NCI-H1092 treated with DMSO at 0.1 percent for 48 hours (cell line): ENCODE results near the gene STK25.

Experiments used
- DNase-seq: peaks from one replicate; lab custom pipeline; 2025; lab: John Stamatoyannopoulos, UW

The STK25 gene

DNA sequence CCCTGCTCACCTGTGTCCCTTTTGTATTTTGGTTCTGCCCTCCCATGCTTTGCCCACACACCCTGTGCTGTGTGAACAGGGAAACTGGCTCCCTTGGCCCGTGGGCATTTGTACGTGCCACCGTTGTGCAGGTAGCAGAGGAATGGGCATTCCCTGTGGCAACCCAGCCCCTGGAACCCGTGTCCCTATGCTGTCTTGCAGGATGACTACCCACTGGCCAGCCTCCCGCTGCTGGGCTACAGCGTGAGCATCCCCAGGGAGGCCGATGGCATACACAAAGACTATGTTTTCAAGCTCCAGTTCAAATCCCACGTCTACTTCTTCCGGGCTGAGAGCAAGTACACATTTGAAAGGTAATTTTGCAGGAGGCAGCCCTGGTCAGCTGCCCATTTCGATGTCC is 15.3 kb downstream of the STK25 start:
- DNase-seq = no peak

DNA sequence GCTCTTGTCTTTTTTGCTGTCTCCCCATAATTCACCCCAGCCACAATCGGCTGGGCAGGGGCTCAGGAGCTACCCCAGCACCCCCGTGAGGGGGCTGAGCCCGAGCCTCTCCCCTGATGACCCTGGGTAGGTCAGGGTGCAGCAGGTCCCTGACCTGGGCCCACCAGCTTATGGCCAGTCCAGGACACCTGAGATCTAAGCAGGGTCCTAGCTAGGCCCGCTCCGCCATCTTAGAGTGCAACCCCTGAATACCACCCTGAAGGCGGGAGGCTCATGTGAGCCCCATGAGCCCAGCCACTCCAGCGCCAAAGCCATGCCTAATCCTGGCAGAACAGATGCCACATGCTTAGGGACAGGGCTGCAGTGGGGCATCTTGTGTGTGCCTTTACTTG is 16.2 kb downstream of the STK25 start:
- DNase-seq = no peak

DNA sequence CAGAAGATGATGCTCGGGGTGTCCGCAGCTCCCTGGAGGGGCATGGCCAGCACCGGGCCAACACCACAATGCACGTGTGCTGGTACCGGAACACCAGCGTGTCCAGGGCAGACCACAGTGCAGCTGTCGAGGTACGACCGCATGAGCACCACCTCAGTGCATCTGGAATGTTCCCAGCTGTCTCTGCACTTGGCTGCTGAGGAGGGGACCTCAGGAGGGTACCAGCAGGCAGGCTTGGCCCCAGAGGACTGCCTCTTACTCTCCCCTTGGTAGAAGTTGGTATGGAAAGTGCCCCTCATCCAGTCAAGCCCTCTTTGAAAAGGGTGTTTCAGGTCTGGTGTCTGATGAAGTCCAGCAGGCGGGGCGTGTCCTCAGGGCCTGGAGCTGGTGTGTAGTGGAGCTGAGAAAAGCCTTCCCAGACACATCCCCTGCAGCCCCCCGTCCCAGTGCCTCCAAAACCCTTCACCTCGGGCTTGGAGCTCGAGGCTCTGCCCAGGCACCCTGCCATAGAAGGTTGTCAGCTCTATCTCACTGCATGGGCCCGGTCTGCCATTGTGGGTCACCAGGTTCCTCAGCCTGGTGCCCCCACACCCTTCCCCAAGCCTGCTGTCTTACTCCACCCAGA is 16.7 kb downstream of the STK25 start:
- no peak for DNase-seq

DNA sequence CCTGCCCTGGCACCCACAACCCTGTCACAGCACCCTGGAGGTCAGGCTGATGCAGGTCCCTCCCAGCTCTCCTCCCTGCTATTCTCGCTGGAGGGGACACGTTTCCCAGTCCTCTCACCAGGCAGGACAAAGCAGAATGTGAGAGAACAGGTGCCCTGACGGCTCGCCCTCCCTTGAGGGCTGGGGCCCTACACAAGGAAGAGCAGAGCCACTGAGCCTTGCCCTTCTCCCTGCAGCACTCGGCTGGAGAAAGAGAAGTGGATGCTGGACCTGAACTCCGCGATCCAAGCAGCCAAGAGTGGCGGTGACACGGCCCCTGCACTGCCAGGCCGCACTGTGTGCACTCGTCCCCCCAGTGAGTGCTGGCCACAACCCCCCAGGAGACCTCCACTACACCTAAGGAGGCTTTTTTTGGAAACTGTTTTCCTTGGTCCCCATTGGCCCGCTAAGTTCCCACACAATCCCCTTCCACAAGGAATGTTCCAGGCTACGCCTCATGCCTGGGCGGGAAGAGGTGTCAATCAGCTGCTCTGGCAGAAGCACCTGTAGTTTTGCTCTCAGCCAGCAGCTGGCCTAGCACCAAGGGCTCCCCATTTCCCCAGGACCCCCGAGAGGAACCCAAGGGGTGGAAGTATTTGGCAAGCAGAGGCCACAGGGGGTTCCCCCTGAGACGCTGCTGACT is 17.4 kb downstream of the STK25 start:
- DNase-seq = no peak

DNA sequence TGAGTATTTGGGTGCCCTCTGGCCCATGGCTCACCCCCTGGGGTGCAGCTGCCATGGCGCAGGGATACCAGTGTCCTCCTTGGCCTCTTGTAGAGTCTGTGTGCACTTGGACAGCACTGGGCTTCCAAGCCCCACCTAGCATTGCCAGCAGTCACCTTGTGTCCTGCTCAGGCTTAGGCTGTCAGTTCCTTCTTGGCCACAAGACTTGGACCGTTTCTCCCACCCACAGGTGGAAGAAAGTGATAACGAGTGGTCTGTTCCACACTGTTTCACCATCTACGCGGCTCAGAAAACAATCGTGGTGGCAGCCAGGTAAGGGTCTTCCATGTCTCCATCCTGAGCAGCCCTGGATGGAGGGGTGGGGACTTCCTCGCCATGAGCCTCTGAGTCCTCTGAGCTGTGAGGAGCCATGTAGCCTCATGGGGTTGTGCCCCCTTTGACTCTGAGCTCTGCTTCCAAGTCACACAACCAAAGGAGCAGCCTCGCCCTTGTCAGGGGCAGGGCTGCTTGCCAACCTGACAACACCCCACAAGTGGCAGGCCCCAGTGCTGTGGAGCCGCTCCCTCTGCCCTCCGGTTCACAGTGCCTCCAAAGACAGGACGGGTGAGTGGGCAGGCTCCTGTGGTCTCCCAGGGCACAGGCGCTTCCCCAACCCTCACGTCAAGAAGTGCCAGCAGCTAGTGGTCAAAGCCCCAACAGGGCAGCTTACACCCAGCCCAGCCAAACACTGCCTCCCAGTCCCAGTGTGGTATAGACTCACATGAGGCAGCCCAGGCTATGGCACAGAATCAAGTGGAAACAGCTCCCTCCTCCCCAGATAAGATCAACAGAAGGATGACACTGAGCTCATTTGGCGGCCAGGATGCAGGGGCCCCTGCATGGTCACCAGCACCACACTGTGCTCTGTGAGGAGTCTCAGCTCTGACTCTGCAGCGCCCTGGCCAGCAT is 18.4 kb downstream of the STK25 start:
- DNase-seq = no peak

DNA sequence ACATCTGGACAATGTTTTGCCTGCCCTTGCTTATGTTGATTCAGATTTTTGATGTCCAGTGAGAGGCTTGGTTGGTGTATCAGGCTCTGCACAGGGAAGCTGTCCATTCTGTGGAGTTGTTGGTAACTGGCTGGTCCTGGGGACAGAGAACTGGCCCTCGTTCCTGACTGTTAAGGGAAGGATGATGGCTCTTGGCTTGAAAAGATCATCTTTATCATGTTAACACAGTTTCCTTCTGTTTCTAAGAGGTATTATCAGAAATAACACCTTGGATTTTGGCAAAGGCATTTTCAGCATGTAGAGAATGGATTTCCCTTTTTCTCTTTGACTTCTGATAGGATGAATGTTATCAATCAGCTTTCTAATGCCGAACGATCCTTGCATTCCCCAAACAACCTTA is 19.3 kb downstream of the STK25 start:
- DNase-seq = no peak

DNA sequence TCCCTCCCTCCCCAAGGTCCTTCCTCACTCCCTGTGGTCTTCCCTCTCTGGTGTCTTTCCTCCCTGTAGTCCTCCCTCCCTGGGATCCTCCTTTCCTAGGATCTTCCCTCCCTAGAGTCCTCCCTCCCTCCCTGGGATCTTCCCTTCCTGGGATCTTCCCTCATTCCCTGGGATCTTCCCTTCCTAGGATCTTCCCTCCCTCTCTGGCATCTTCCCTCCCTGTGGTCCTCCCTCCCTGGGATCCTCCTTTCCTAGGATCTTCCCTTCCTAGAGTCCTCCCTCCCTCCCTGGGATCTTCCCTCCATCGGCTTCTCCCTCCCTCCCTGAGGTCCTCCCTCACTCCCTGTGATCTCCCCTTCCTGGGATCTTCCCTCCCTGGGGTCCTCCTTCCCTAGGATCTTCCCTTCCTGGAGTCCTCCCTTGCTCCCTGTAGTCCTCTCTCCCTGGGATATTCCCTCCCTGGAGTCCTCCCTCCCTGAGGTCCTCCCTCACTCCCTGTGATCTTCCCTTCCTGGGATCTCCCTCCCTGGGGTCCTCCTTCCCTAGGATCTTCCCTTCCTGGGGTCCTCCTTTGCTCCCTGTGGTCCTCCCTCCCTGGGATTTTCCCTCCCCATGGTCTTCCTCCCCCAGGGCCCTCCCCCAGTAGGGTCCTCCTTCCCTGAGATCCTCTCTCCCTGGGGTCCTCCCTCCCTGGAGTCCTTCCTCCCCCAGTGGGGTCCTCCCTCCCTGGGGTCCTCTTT is 23.0 kb downstream of the STK25 start:
- DNase-seq = no peak

DNA sequence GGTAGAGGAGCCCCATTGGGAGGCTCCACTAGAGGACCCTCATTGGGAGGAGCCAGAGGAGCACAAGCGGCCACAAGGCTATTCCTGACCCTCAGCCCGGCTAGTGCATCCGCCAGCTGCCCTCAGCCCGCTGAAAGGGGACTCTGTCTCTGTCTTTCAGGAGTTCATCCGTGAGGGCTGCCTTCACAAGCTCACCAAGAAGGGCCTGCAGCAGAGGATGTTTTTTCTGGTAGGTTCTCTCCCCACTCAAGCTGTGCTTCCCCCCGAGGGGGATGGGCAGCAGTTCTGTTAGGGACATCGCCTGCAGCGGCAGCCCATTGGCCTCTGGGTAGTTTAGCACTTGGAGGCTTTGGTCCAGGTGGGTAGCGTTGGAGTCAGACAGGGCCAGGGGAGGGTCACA is 25.1 kb downstream of the STK25 start:
- no peak for DNase-seq

DNA sequence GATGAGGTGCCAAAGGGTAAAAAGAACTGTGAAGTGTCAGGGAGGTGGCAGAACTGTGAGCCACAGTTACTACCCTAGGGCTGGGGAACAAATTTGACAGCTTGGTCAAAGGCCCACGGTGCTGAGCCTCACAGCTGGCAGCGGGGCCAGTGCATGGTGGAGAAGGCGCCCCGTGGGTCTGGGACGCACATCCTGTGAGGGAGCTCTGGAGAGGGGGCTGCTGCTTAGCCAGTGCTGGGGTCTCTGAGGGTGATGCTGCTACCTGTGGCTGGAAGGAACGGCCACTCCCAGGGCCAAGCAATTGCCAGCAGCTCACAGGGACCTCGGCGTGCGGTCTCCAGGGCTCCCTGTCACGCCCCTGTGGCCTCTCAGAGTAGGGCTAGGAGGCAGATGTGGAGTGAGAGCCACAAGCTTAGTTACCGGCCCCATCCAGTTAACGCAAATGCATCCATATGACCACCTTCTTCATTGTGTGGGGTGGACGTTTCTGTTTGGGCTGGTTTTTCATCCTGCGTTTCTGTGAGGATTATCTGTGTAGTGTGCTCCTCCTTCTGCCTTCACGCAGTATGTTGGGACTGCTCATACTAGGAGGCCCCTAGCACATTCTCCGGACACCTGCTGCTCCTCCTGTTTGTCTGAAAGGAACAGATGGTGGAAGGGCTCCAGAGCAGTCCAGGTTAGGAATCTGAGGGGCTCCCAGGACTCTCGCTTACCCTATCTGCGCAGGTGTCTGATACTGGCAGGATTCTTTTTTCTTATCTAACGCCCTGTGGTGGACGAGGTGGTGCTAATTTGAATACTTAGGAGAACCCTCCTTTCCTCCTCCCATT is 26.0 kb downstream of the STK25 start:
- no peak for DNase-seq

DNA sequence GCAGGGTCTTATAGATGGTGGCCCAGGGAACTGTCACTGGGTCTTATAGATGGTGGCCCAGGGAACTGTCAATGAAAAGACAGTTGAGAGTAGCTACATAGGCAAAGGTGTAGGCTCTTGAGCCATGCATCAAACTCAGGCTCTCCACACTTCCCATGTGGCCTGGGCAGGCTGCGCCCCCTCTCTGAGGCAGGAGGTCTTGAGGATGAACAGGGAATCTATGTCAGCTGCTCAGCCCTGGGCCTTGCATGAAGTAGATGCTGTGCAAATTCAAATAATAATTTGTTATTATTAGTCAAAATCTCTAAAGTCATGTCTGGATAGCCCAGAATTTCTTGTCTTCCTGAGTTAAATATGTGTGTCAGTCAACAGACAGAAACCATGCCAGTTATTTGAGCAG is 26.7 kb downstream of the STK25 start:
- no peak for DNase-seq

DNA sequence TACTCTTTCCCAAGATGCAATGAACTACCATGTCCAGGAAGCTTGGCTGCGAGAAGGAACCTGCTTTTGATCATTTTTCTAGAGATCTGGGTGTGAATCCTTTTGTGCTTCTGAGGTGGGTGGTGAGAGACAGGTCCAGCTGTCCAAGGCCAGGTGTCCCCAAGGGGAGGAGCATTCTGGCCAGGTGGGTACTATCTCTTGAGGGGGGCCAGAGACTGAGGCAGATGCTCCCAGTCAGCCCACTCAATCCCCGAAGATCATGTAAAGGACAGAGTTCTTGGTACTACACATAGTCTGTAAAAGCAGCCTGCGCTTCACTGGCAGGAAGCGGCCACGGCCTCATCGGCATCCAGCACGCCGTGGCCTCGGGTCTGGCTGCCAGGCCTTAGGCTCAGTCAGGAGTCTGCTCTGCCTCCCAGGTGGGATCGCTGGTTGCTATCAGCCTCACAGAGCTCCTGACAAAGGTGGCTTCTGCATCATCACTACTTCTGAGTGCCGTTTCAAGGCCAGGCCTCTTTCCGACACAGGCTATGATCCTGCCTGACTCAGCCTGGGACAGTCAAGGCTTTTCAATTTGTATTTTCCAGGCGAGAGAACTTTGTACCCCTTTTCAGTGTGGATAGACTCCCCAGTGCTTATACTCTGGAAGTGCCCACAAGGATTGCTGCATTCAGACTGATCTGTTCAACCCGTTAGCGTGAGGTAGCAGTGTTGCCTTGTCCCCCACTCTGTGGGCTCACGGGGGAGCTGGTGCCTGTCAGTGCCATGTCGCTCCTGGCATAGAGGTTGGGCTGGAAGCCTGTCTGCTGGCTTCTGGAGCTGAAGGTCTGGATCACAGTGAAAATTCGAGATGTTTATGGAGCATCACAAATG is 29.1 kb downstream of the STK25 start:
- DNase-seq = no peak

DNA sequence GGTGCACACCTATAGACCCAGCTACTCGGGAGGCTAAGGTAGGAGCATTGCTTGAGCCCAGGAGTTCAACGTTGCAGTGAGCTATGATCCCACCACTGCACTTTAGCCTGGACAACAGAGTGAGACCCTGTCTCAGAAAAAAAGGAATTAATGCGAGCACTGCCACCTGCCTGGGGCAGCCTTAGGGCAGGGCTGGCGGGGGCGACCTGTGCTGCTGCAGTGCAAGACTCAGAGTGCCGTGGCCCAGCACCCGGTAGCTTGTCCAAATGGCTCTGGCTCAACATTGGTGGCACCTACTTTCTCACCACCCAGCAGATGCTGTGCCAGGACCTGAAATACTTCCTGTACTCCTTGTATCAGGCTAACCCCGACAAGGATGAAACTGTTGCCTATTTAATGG is 30.2 kb downstream of the STK25 start:
- DNase-seq = no peak

DNA sequence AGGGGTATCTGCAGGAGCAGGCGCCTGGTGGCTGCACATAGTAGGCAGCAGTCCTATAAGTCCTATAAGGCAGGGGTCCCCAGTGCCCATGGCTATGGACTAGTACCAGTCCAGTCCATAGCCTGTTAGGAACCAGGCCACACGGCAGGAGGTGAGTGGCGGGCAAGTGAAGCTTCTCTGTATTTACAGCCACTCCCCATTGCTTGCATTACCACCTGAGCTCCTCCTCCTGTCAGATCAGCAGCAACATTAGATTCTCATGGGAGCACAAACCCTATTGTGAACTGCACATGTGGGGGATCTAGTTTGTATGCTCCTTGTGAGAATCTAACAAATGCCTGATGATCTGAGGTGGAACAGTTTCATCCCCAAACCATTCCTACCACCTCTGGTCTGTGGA is 33.1 kb downstream of the STK25 start:
- no peak for DNase-seq

DNA sequence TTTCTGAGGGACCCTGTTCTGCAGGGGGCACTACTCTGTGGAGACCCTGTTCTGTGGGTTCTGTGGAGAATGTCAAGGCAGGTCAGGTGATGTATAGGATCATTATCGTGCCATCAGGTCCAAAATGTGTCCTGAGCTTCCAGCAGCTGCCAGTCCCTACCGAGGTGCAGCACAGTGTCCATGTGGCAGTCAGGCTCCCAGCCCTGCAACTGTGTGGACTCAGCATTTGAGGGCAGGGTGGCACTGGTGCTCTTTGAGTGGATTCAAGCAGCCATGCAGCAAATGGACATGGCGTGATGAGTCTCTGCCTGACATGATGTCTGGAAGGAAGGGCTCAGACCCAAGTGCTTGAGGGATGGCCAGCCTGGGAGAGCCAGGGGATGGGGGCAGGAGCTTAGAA is 35.0 kb downstream of the STK25 start:
- no peak for DNase-seq

DNA sequence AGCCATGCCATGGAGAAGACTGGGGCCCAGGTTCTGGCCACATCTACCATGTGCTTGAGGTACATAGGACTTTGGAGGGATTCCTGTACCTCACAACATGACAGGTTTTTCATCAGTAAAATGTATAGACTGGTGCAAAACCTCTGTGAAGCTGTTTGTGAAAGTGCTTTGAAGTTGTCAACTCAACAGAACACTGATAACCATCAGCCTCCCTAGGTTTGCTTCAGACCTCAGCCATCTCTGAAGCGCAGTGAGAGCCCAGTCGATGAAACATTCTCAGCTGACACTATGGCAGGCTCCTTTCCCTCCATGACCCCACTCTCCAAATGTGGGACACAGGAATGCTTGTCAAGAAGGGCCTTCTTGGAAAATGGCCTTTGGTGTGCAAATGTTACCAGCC is 38.6 kb downstream of the STK25 start:
- no peak for DNase-seq

DNA sequence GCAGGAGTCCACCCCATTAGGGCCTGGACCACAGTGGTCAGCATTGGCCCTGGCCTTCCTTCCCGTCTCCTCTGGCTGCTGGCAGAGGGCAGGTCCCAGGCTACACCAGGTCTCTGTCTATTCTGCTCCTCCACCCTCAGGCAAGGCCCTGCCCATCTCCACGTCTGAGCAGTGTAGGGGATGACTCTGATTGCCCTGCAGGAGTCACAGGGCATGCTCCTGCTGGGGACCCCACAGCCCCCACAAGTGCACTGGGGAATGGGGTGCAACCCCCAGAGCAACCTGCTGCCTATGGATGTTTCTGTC is 40.0 kb downstream of the STK25 start:
- no peak for DNase-seq

DNA sequence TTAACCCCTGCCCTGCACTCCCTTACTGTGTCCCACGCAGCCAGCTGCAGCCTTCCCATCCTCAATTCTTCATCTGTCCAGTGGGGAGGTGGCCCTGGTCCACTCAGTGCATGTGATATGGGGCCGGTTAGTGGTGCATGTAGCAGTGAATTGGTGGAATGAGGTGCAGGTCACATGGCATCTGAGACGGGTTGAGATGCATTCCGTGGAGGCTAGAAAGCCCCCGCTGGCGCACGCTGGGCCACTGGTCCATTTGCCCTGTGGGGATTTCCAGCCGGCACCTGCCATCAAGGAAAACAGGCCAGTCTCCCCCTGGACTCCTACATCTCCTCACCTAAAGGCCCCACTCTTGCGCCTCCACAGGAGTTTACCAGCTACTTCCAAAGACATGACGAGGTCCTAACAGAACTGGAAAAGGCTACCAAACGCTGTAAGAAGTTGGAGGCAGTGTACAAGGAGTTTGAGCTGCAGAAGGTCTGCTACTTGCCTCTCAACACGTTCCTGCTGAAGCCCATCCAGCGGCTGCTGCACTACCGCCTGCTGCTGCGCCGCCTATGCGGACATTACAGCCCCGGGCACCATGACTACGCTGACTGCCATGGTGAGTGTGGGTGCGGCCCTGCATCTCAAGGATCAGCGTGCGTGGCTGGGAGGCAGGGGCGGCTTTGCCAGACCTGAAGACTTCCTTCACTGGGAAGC is 40.5 kb downstream of the STK25 start:
- DNase-seq = no peak

DNA sequence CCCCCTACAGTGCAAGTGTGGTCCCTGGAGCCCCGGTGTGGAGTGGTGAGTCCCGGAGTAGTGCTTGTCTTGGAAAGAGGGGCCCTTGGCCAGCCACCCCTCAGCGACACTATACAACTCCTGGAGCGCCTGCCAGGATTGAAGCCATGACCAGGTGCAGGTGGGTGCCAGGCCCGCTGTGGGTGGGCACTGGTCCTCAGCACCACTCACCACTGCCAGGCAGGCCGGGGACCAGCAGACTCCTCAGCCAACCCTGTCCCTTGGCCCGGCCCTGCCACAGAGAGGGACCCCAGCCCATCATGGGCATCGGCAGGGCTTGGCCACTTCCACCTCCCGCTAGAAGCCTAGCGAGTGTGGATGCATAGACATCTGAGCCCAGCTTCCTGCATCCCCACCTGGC is 42.2 kb downstream of the STK25 start:
- no peak for DNase-seq

DNA sequence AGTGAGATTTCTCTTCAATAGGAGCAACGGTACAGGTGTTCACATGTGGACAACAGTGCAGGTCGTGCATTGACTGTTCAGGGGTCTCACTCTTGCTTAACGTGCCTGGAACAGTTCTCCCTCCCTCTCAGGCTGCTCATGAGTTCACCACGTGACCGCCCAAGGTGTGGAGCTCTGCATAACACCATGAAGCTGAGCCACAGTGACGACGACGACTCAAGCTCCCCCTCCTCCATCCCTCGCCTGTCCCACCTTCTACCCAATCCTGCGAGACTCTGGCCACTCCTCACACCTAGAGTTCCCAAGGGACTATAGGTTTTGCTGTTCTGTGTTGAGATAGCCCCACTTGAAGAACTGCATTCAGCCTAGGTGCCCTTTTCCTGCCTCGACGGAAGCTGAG is 42.8 kb downstream of the STK25 start:
- DNase-seq = no peak
